ENCODE measurements around the gene KCNG3. TPM values are rescaled to one million over a fixed set of nuclear protein-coding genes. Genes with fewer than 3 reads are reported as not detected.
A peak's percentile ranks its signal among the peaks of the same experiment; 100 is the strongest.

The KCNG3 gene, protein sequence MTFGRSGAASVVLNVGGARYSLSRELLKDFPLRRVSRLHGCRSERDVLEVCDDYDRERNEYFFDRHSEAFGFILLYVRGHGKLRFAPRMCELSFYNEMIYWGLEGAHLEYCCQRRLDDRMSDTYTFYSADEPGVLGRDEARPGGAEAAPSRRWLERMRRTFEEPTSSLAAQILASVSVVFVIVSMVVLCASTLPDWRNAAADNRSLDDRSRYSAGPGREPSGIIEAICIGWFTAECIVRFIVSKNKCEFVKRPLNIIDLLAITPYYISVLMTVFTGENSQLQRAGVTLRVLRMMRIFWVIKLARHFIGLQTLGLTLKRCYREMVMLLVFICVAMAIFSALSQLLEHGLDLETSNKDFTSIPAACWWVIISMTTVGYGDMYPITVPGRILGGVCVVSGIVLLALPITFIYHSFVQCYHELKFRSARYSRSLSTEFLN
- total RNA-seq, result not detected in 2 replicates
- long read RNA-seq, result 0 reads

DNA sequence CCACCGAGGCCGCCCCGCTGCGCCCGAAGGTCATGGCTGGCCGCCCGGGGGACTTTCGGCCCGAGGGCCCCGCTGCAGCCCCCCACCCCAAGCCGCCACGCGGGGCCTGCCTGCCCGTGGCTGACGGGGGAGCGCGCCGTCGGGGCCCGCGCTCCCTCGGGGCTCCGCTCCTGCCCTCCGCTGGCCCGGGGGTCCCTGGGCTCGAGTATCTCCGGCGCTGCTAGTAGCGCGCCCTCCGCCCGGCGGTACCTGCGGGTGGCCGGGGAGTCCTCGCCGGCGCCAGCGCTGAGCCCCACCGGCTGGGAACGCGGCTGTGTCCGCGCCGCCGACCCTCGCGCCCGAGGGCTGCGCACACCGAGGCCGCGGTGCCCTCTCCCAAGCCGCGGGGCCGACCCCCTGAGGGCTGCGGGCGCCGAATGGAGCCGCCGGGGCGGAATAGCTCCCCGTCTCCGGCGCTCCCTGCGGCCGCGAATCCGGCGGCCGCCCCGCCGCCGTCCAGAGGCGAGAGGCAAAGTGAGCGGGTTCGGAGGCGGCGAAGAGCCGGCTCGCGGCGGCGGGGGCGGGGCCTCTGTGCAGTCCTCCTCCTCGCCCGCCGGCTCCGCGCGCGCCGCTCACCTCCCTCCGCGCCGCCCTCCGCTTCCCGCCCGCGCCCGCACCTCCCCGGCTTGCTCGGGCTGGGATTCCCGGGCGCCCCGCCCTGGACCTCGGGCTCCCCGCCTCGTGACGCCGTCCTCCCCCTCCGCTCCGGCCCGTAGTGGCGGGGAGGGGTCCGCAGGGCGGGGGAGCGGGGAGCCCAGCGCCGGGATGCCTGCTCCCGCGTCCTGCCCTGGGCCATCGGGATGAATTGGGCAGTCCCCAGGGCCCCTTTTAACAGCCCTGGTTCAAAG lies at the start of gene KCNG3:
Gene KCNG3, minus strand, starts transcription at position 515 of the 887 bp plus-strand sequence. Its CDS starts 481 bp downstream, at position 34.
- H3K4me3 Mint-ChIP-seq (ENCODE audit: unreplicated experiment), result peak within 1 kb of the TSS; percentile 84
- TF ChIP-seq, protein P1, sequence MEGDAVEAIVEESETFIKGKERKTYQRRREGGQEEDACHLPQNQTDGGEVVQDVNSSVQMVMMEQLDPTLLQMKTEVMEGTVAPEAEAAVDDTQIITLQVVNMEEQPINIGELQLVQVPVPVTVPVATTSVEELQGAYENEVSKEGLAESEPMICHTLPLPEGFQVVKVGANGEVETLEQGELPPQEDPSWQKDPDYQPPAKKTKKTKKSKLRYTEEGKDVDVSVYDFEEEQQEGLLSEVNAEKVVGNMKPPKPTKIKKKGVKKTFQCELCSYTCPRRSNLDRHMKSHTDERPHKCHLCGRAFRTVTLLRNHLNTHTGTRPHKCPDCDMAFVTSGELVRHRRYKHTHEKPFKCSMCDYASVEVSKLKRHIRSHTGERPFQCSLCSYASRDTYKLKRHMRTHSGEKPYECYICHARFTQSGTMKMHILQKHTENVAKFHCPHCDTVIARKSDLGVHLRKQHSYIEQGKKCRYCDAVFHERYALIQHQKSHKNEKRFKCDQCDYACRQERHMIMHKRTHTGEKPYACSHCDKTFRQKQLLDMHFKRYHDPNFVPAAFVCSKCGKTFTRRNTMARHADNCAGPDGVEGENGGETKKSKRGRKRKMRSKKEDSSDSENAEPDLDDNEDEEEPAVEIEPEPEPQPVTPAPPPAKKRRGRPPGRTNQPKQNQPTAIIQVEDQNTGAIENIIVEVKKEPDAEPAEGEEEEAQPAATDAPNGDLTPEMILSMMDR (IDR thresholded peaks at IDR 0.05), result no peak
- H3K4me1 Mint-ChIP-seq (ENCODE audit: unreplicated experiment), result peaks cover 5% of the 10 kb centered on the region
- DNase-seq (ENCODE audit: extremely low spot score, unreplicated experiment), result no peak
- H3K9me3 Mint-ChIP-seq (ENCODE audit: unreplicated experiment), result no peaks in the 10 kb centered on the region
- H3K36me3 Mint-ChIP-seq (ENCODE audit: unreplicated experiment), result no peaks in the 10 kb centered on the region
- no peak within 1 kb of the TSS for H3K27ac Mint-ChIP-seq (ENCODE audit: unreplicated experiment)
- H3K27me3 Mint-ChIP-seq (ENCODE audit: unreplicated experiment), result peaks cover 37% of the 10 kb centered on the region

DNA sequence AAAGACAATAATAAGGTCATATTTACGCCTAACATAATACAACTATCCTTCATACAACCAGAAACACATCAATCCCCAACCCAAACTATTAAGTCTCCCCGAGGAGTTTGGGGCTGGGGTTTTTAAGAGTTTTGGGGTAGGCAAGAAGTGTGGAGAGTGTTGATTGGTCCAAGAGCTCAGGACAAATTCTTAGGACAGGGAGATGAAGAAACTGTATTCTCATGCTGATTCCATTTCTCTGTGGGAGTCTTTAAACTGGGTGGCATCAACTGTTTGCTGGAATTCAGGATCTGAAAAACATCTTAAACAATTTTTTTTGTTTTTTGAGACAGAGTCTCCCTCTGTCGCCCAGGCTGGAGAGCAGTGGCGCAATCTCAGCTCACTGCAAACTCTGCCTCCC lies 49.1 kb upstream of the KCNG3 start:
- no peak for DNase-seq (ENCODE audit: extremely low spot score, unreplicated experiment)
- Mint-ChIP-seq H3K27me3 (ENCODE audit: unreplicated experiment) (no peaks in the 10 kb centered on the region), H3K36me3 (ENCODE audit: unreplicated experiment) (no peaks in the 10 kb centered on the region), H3K4me1 (ENCODE audit: unreplicated experiment) (no peaks in the 10 kb centered on the region), H3K9me3 (ENCODE audit: unreplicated experiment) (no peaks in the 10 kb centered on the region), H3K4me3 (ENCODE audit: unreplicated experiment) (no peak overlapping the region), H3K27ac (ENCODE audit: unreplicated experiment) (no peak overlapping the region)
- TF ChIP-seq, protein P1 (IDR thresholded peaks at IDR 0.05), result no peak

DNA sequence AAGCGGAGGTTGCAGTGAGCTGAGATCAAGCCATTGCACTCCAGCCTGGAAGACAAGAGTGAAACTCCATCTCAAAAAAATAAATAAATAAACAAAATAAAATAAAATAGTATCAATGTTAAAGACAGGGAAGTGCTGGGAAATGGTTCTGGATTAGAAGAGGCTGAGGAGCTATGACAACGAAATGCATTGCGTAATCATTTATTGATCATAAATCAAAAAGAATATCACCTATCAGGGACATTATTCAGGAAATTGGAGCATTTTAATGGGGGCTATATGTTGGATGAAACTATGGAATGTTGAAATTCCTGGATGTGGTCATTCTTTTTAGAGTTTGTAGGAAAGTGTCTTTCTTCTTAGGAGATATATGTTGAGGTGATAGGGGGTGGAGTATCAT lies 43.7 kb upstream of the KCNG3 start:
- DNase-seq (ENCODE audit: extremely low spot score, unreplicated experiment), result no peak
- H3K9me3 Mint-ChIP-seq (ENCODE audit: unreplicated experiment), result no peaks in the 10 kb centered on the region
- TF ChIP-seq, protein P1 (IDR thresholded peaks at IDR 0.05), result no peak
- H3K4me3 Mint-ChIP-seq (ENCODE audit: unreplicated experiment), result no peak overlapping the region
- no peak overlapping the region for H3K27ac Mint-ChIP-seq (ENCODE audit: unreplicated experiment)
- H3K36me3 Mint-ChIP-seq (ENCODE audit: unreplicated experiment), result no peaks in the 10 kb centered on the region
- H3K4me1 Mint-ChIP-seq (ENCODE audit: unreplicated experiment), result no peaks in the 10 kb centered on the region
- H3K27me3 Mint-ChIP-seq (ENCODE audit: unreplicated experiment), result no peaks in the 10 kb centered on the region

DNA sequence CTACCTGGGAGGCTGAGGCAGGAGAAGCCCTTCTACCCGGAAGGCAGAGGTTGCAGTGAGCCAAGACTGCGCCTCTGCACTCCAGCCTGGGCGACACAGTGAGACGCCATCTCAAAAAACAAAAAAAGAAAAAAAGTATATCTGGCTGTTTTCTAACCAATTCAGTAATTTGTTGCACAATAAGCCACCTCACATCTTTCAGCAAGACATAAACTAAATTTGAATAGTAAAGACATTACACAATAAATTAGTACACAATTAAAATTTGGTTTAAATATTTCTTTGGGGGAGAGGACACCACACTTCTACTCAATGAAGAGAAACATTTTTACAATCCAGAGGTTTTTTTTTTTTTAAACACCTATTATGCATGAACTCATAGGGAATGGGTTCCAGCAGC lies 38.6 kb upstream of the KCNG3 start:
- TF ChIP-seq, protein P1 (IDR thresholded peaks at IDR 0.05), result no peak
- no peaks in the 10 kb centered on the region for H3K9me3 Mint-ChIP-seq (ENCODE audit: unreplicated experiment)
- no peaks in the 10 kb centered on the region for H3K27me3 Mint-ChIP-seq (ENCODE audit: unreplicated experiment)
- H3K36me3 Mint-ChIP-seq (ENCODE audit: unreplicated experiment), result no peaks in the 10 kb centered on the region
- H3K4me3 Mint-ChIP-seq (ENCODE audit: unreplicated experiment), result no peak overlapping the region
- H3K4me1 Mint-ChIP-seq (ENCODE audit: unreplicated experiment), result no peaks in the 10 kb centered on the region
- no peak overlapping the region for H3K27ac Mint-ChIP-seq (ENCODE audit: unreplicated experiment)
- no peak for DNase-seq (ENCODE audit: extremely low spot score, unreplicated experiment)

DNA sequence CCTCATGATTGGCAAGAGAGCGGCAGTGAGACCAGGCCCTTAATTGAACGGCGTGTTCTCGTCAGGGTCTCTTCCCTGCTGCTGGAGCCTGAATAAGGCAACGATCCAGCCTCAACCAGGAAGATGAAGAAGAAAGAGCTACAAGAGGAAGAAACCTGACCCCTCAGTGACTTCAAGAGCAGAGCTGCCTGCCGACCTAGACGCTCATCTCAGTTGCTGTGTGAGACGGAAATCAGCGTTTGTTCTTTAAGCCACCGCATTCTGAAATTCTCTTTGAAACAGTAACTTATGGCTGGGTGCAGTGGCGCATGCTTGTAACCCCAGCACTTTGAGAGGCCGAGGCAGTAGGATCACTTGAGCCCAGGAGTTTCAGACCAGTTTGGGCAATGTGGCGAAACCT lies 29.6 kb upstream of the KCNG3 start:
- Mint-ChIP-seq H3K27ac (ENCODE audit: unreplicated experiment) (no peak overlapping the region), H3K4me1 (ENCODE audit: unreplicated experiment) (no peaks in the 10 kb centered on the region), H3K4me3 (ENCODE audit: unreplicated experiment) (no peak overlapping the region), H3K36me3 (ENCODE audit: unreplicated experiment) (no peaks in the 10 kb centered on the region), H3K27me3 (ENCODE audit: unreplicated experiment) (no peaks in the 10 kb centered on the region), H3K9me3 (ENCODE audit: unreplicated experiment) (no peaks in the 10 kb centered on the region)
- TF ChIP-seq, protein P1 (IDR thresholded peaks at IDR 0.05), result no peak
- no peak for DNase-seq (ENCODE audit: extremely low spot score, unreplicated experiment)
